WTC11 (cell line): Measurements from ENCODE around the gene ZNF217. TPM values are rescaled to one million over a fixed set of nuclear protein-coding genes. Genes with fewer than 3 reads are reported as not detected.

Experiments used
- ATAC-seq: fragments of 200-7000 bp; cut with Tn5 transposase; 2 replicates; pipeline ENCODE4 v1.10.0; 2021; ENCODE audit warnings: mild to moderate bottlenecking, moderate library complexity
- CTCF ChIA-PET: fragments of 300-600 bp; sonication (Branson Sonifier 250); formaldehyde crosslinking; loops from one replicate; lab custom pipeline; 2021; ENCODE audit warnings: antibody characterized with exemption; lab: Charles Lee
- POLR2A ChIA-PET: fragments of 350-600 bp; sonication (Branson Sonifier 250); formaldehyde crosslinking; loops from one replicate; lab custom pipeline; 2021; ENCODE audit warnings: antibody characterized with exemption; lab: Charles Lee
- DNase-seq: peaks from one replicate; pipeline ENCODE4 v3.0.0; 2021; ENCODE audit warnings: low spot score
- H3K27ac Mint-ChIP-seq: 2 replicates; pipeline ENCODE4 v1.8.0; 2021; ENCODE audit warnings: mixed read lengths
- H3K27me3 Mint-ChIP-seq: 2 replicates; pipeline ENCODE4 v1.8.0; 2021; ENCODE audit warnings: low read depth, mild to moderate bottlenecking, moderate library complexity, mixed read lengths
- H3K36me3 Mint-ChIP-seq: 2 replicates; pipeline ENCODE4 v1.8.0; 2021; ENCODE audit warnings: mixed read lengths
- H3K4me1 Mint-ChIP-seq: 2 replicates; pipeline ENCODE4 v1.8.0; 2022; ENCODE audit warnings: mixed read lengths
- H3K4me3 Mint-ChIP-seq: 2 replicates; pipeline ENCODE4 v1.8.0; 2021; ENCODE audit warnings: mild to moderate bottlenecking, moderate library complexity, mixed read lengths
- H3K9me3 Mint-ChIP-seq: 2 replicates; pipeline ENCODE4 v1.8.0; 2021; ENCODE audit warnings: mixed read lengths
- ATF1 ChIP-seq: sonication (generic); formaldehyde crosslinking; IDR thresholded peaks from 2 replicates; pipeline ENCODE4 v1.8.1; 2023; ENCODE audit warnings: mild to moderate bottlenecking, moderate library complexity, missing genetic modification reagents
- FOXK1 ChIP-seq: sonication (generic); formaldehyde crosslinking; IDR thresholded peaks from 2 replicates; pipeline ENCODE4 v1.8.0; 2022; ENCODE audit warnings: mild to moderate bottlenecking, moderate library complexity, missing genetic modification reagents
- HMGA2 ChIP-seq: fragments of 250-450 bp; sonication (Bioruptor Pico); IDR thresholded peaks from 2 replicates; pipeline ENCODE4 v1.4.0; 2021; ENCODE audit warnings: mild to moderate bottlenecking, moderate library complexity
- HMGXB4 ChIP-seq: sonication (generic); formaldehyde crosslinking; IDR thresholded peaks from 2 replicates; pipeline ENCODE4 v1.8.1; 2023; ENCODE audit warnings: mild to moderate bottlenecking, moderate library complexity, missing genetic modification reagents
- IRF2 ChIP-seq: sonication (generic); formaldehyde crosslinking; IDR thresholded peaks from 2 replicates; pipeline ENCODE4 v1.8.0; 2022; ENCODE audit warnings: low read depth, missing genetic modification reagents, borderline replicate concordance
- MAX ChIP-seq: sonication (generic); formaldehyde crosslinking; IDR thresholded peaks from 2 replicates; pipeline ENCODE4 v1.8.0; 2022; ENCODE audit warnings: mild to moderate bottlenecking, missing genetic modification reagents
- NR2C2 ChIP-seq: sonication (generic); formaldehyde crosslinking; IDR thresholded peaks from 2 replicates; pipeline ENCODE4 v1.8.0; 2022; ENCODE audit warnings: mild to moderate bottlenecking, missing genetic modification reagents
- PRDM15 ChIP-seq: sonication (generic); formaldehyde crosslinking; IDR thresholded peaks from 2 replicates; pipeline ENCODE4 v1.8.0; 2022; ENCODE audit warnings: missing genetic modification reagents
- RORB ChIP-seq: fragments of 250-450 bp; sonication (Bioruptor Pico); IDR thresholded peaks from 2 replicates; pipeline ENCODE4 v1.9.0; 2021; ENCODE audit warnings: mild to moderate bottlenecking
- TEAD4 ChIP-seq: sonication (generic); formaldehyde crosslinking; IDR thresholded peaks from 2 replicates; pipeline ENCODE4 v1.8.0; 2022; ENCODE audit warnings: mild to moderate bottlenecking, missing genetic modification reagents
- USF2 ChIP-seq: sonication (generic); formaldehyde crosslinking; IDR thresholded peaks from 2 replicates; pipeline ENCODE4 v1.8.1; 2023; ENCODE audit warnings: mild to moderate bottlenecking, missing genetic modification reagents, moderate library complexity
- ZMAT4 ChIP-seq: fragments of 250-450 bp; sonication (Bioruptor Pico); IDR thresholded peaks from 2 replicates; pipeline ENCODE4 v1.9.0; 2021; ENCODE audit warnings: mild to moderate bottlenecking
- ZNF281 ChIP-seq: sonication (generic); formaldehyde crosslinking; IDR thresholded peaks from 2 replicates; pipeline ENCODE4 v1.8.0; 2023; ENCODE audit warnings: mild to moderate bottlenecking, missing genetic modification reagents
- total RNA-seq: library from RNA; stranded (reverse); gene quantifications from 3 replicates; pipeline ENCODE4 v1.2.3, GENCODE V29; 2021
- TF ChIP-seq, protein P1 (sequence below): fragments of 250-450 bp; sonication (Bioruptor Pico); IDR thresholded peaks from 2 replicates; pipeline ENCODE4 v2.1.2; 2022; ENCODE audit warnings: mild to moderate bottlenecking, moderate library complexity
- TF ChIP-seq, protein P2 (sequence below): sonication (generic); formaldehyde crosslinking; IDR thresholded peaks from 2 replicates; pipeline ENCODE4 v1.8.1; 2023; ENCODE audit warnings: mild to moderate bottlenecking, missing genetic modification reagents, moderate library complexity
- TF ChIP-seq, protein P3 (sequence below): sonication (generic); formaldehyde crosslinking; conservative IDR thresholded peaks from 2 replicates; pipeline ENCODE4 v1.8.1; 2022; ENCODE audit warnings: mild to moderate bottlenecking, missing genetic modification reagents
- TF ChIP-seq, protein P4 (sequence below): sonication (generic); formaldehyde crosslinking; IDR thresholded peaks from 2 replicates; pipeline ENCODE4 v1.8.0; 2022; ENCODE audit warnings: mild to moderate bottlenecking, missing genetic modification reagents

The ZNF217 gene
- total RNA-seq, 1 experiment from 2014 or later, result 75.6 TPM

- TF ChIP-seq PRDM15 (CRISPR knock-in tag), result no peak
- no peak for TF ChIP-seq MAX (CRISPR knock-in tag)
- no peak for TF ChIP-seq HMGA2
- TF ChIP-seq ZMAT4 (CRISPR knock-in tag), result no peak
- TF ChIP-seq FOXK1 (CRISPR knock-in tag), result no peak
- TF ChIP-seq, protein P1, sequence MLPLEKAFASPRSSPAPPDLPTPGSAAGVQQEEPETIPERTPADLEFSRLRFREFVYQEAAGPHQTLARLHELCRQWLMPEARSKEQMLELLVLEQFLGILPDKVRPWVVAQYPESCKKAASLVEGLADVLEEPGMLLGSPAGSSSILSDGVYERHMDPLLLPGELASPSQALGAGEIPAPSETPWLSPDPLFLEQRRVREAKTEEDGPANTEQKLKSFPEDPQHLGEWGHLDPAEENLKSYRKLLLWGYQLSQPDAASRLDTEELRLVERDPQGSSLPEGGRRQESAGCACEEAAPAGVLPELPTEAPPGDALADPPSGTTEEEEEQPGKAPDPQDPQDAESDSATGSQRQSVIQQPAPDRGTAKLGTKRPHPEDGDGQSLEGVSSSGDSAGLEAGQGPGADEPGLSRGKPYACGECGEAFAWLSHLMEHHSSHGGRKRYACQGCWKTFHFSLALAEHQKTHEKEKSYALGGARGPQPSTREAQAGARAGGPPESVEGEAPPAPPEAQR (CRISPR knock-in tag), result no peak
- TF ChIP-seq, protein P2, sequence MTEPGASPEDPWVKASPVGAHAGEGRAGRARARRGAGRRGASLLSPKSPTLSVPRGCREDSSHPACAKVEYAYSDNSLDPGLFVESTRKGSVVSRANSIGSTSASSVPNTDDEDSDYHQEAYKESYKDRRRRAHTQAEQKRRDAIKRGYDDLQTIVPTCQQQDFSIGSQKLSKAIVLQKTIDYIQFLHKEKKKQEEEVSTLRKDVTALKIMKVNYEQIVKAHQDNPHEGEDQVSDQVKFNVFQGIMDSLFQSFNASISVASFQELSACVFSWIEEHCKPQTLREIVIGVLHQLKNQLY (CRISPR knock-in tag), result no peak
- TF ChIP-seq ZNF281, result no peak
- TF ChIP-seq USF2 (CRISPR knock-in tag), result no peak
- TF ChIP-seq, protein P3, sequence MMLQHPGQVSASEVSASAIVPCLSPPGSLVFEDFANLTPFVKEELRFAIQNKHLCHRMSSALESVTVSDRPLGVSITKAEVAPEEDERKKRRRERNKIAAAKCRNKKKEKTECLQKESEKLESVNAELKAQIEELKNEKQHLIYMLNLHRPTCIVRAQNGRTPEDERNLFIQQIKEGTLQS (CRISPR knock-in tag), result no peak
Observed at GRCh38 chr20:53557130-53557529, 36.5 kb downstream of the ZNF217 start (continued).

DNA sequence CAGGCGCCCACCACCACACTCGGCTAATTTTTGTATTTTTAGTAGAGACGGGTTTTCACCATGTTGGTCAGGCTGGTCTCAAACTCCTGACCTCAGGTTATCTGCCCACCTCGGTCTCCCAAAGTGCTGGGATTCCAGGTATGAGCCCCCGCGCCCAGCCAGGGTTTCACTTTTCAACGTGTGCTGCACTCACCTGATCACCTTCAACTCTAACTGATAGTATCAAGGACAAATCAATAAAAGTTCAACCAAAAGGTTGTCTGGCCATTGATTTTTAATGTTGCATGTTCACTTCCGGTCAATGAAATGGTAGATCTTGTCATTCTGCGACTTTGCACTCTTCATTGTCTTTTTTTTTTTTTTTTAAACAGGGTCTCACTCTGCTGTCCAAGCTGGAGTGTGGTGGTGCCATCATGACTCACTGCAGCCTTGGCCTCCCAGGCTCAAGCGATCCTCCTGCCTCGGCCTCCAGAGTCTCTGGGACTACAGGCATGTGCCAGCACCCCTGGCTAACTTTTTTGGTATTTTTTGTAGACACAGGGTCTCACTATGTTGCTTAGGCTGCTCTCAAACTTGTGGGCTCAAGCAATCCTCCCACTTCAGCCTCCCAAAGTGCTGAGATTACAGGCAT lies 37.3 kb downstream of the ZNF217 start:
- H3K36me3 Mint-ChIP-seq, result peaks cover 5% of the 10 kb centered on the region; the same call in 1 of the 2 replicates
- ATAC-seq (no peak), DNase-seq (no peak)
- H3K9me3 Mint-ChIP-seq, result no peaks in the 10 kb centered on the region
- no peak overlapping the region for H3K27ac Mint-ChIP-seq
- no peaks in the 10 kb centered on the region for H3K27me3 Mint-ChIP-seq
- ChIA-PET POLR2A (no interaction called here), CTCF (interaction anchor here (1.3 kb wide), 1 partner anchor 9 kb away, joined by 3 read pairs; no protein-coding TSS in a partner anchor)
- H3K4me1 Mint-ChIP-seq, result peaks cover 5% of the 10 kb centered on the region; the same call in 1 of the 2 replicates
- no peak overlapping the region for H3K4me3 Mint-ChIP-seq
- TF ChIP-seq IRF2 (CRISPR knock-in tag), result no peak

GRCh38 chr20:53555816-53556215 lies 37.8 kb downstream of the ZNF217 start:
- CTCF ChIA-PET, result no interaction called here
- ATAC-seq (no peak), DNase-seq (no peak)
- Mint-ChIP-seq H3K4me3 (no peak overlapping the region), H3K27me3 (no peaks in the 10 kb centered on the region), H3K9me3 (no peaks in the 10 kb centered on the region), H3K27ac (no peak overlapping the region), H3K4me1 (peaks cover 5% of the 10 kb centered on the region; the same call in 1 of the 2 replicates), H3K36me3 (peaks cover 5% of the 10 kb centered on the region; the same call in 1 of the 2 replicates)
- POLR2A ChIA-PET, result no interaction called here
- TF ChIP-seq HMGXB4 (CRISPR knock-in tag) (no peak), FOXK1 (CRISPR knock-in tag) (no peak), TEAD4 (CRISPR knock-in tag) (no peak), NR2C2 (no peak), RORB (CRISPR knock-in tag) (no peak), ATF1 (CRISPR knock-in tag) (no peak)
- TF ChIP-seq, protein P4, sequence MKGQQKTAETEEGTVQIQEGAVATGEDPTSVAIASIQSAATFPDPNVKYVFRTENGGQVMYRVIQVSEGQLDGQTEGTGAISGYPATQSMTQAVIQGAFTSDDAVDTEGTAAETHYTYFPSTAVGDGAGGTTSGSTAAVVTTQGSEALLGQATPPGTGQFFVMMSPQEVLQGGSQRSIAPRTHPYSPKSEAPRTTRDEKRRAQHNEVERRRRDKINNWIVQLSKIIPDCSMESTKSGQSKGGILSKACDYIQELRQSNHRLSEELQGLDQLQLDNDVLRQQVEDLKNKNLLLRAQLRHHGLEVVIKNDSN (CRISPR knock-in tag), result no peak
